ENCODE data around the gene FUT9.

- no peak for TF ChIP-seq EGR1 (IDR thresholded peaks at IDR 0.05)
- TF ChIP-seq FOXM1 (IDR thresholded peaks at IDR 0.05; ENCODE audit: borderline replicate concordance, low read depth), result no peak
- TF ChIP-seq, protein P1, sequence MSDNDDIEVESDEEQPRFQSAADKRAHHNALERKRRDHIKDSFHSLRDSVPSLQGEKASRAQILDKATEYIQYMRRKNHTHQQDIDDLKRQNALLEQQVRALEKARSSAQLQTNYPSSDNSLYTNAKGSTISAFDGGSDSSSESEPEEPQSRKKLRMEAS (IDR thresholded peaks at IDR 0.05), result no peak
- no peak for TF ChIP-seq REST (IDR thresholded peaks at IDR 0.05; ENCODE audit: low read depth)
- TF ChIP-seq NFIC (IDR thresholded peaks at IDR 0.05), result no peak
Measured at GRCh38 chr6:96075826-96076225, 60.1 kb downstream of the FUT9 start.
